ENCODE data around the gene ROBO3. TPM values are rescaled to one million over a fixed set of nuclear protein-coding genes. Genes with fewer than 3 reads are reported as not detected.

Gene ROBO3
- total and polyA plus RNA-seq, 2 of the 8 experiments (the other 6 are each of a cell fraction or from before 2014, with no cell fraction given): 12.1 to 24.6 TPM

DNA sequence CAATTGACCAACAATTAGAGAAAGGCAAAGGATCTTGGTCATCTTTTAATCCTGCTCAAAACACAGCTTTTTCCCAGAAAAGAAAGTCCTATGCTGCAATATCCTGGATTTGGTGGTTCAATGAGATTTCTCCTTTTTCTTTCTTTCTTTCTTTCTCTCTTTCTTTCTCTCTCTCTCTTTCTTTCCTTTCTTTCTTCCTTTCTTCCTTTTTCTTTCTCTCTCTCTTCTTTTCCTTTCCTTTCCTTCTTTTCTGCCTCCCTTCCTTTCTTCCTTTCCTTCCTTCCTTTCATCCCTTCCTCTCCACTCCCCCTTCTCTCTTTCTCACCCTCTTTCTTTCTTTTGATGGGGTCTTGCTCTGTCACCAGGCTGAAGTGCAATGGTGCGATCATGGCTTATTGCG is 33.3 kb upstream of the ROBO3 start:
- WGBS, 2 experiments (ENCODE audit: extremely low coverage in 1 of 2, insufficient coverage in 1 of 2, insufficient read length in 1 of 2, insufficient replicate concordance in 2 of 2, low coverage in 1 of 2, low lambda C conversion rate in 2 of 2, missing lambda C conversion rate in 1 of 2): 93% methylated on average over 2 of the region's 2 CpGs; no CpG with 5 or more reads in 1 of the 2 experiments
- H3K79me2 ChIP-seq (ENCODE audit: control insufficient read depth in 1 of 2, insufficient read depth in 2 of 2, low read length in 2 of 2): no peaks in the 10 kb centered on the region
- H3K79me1 ChIP-seq (ENCODE audit: low read depth, low read length): no peaks in the 10 kb centered on the region
- no peak overlapping the region for H3K4me3 ChIP-seq (ENCODE audit: extremely low read depth in 1 of 4, insufficient read depth in 2 of 4, low read depth in 3 of 4, low read length in 4 of 4)
- no peaks in the 10 kb centered on the region for H3K9me3 ChIP-seq (ENCODE audit: insufficient read depth in 2 of 2, low read depth in 1 of 2, low read length in 1 of 2)
- peaks cover 0 to 3% (median 3%) of the 10 kb centered on the region in 4 experiments; a peak in 2 of 7 replicates for H3K27me3 ChIP-seq (replicated peaks in 1 of 4; ENCODE audit: control insufficient read depth in 3 of 4, extremely low read depth in 1 of 4, insufficient read depth in 3 of 4, low read length in 3 of 4)
- no peaks in the 10 kb centered on the region; a peak in 1 of 7 replicates for H3K4me1 ChIP-seq (replicated peaks in 1 of 4; ENCODE audit: control insufficient read depth in 3 of 4, insufficient read depth in 4 of 4, low read length in 3 of 4)
- no peak overlapping the region for H2BK20ac ChIP-seq (ENCODE audit: low read length)
- no peak overlapping the region for H2BK12ac ChIP-seq (ENCODE audit: low read depth, low read length)
- FAIRE-seq (no peak), DNase-seq (ENCODE audit: low read depth in 1 of 2, low spot score in 2 of 2) (no peak)
- no peak overlapping the region for H3K23ac ChIP-seq (ENCODE audit: insufficient read length)
- no peak overlapping the region for H2BK120ac ChIP-seq (replicated peaks; ENCODE audit: low read depth, low read length)
- no peak overlapping the region for H4K5ac ChIP-seq (ENCODE audit: insufficient read length, low read depth, low read length)
- H3K4me2 ChIP-seq (ENCODE audit: insufficient read depth in 1 of 2, low read depth in 2 of 2, low read length in 2 of 2): no peak overlapping the region
- H4K20me1 ChIP-seq (replicated peaks in 1 of 2; ENCODE audit: control insufficient read depth in 1 of 2, insufficient read depth in 2 of 2, low read length in 2 of 2): no peaks in the 10 kb centered on the region
- no peak for TF ChIP-seq CREB1 (IDR thresholded peaks at IDR 0.05)
- no peak for TF ChIP-seq EZH2 (IDR thresholded peaks at IDR 0.05; ENCODE audit: low read depth, low read length, severe bottlenecking)
- no peak overlapping the region for H3K4ac ChIP-seq (replicated peaks; ENCODE audit: insufficient read length, low read depth, low read length)
- no peak overlapping the region for H3K14ac ChIP-seq (ENCODE audit: insufficient read length)
- H2BK15ac ChIP-seq (ENCODE audit: low read length): no peak overlapping the region
- H2AK5ac ChIP-seq (ENCODE audit: low read depth, low read length): no peak overlapping the region
- H3K27ac ChIP-seq (ENCODE audit: low read depth, low read length): no peak overlapping the region
- ChIA-PET POLR2A (ENCODE audit: partially characterized antibody) (interaction anchor here (1.0 to 1.7 kb wide), 2 partner anchors 19 to 33 kb away, joined by 3 to 4 read pairs; no protein-coding TSS in a partner anchor), CTCF (ENCODE audit: partially characterized antibody) (interaction anchor here (1.4 to 8.0 kb wide), 5 partner anchors 30 to 74 kb away, joined by 4 to 108 read pairs (median 5); no protein-coding TSS in a partner anchor)
- no peak overlapping the region for H4K8ac ChIP-seq (ENCODE audit: extremely low read depth, insufficient read depth, low read length)
- H3K56ac ChIP-seq (replicated peaks; ENCODE audit: insufficient read length, low read depth, low read length): no peak overlapping the region
- no peaks in the 10 kb centered on the region for H3K36me3 ChIP-seq (ENCODE audit: control insufficient read depth in 2 of 4, insufficient read depth in 4 of 4, low read length in 3 of 4)
- H2BK5ac ChIP-seq (ENCODE audit: low read depth, low read length): no peak overlapping the region
- no peak overlapping the region for H2AFZ ChIP-seq (ENCODE audit: low read length)
- H3K23me2 ChIP-seq (ENCODE audit: low read depth, low read length): no peaks in the 10 kb centered on the region
- no peak overlapping the region for H4K91ac ChIP-seq (replicated peaks; ENCODE audit: insufficient read length, low read length)
- no peak overlapping the region for H3K18ac ChIP-seq (ENCODE audit: extremely low read depth, low read length)
- H3K9ac ChIP-seq (replicated peaks in 1 of 4; ENCODE audit: extremely low read depth in 1 of 4, low read depth in 3 of 4, low read length in 3 of 4): no peak overlapping the region

Data from H1 (cell line).